Activated CD4-positive, alpha-beta T cell treated with anti-CD3 and anti-CD28 coated beads, Interleukin-10, Interleukin-2, amounts not matched to agents 100 ng/mL and 50 ng/mL, durations not matched to agents 16 hours and 8 hours (primary cell): ENCODE data around the gene TCEANC2.

Experiments used
- DNase-seq: peaks from one replicate; pipeline ENCODE4 v3.0.0-alpha.2; 2020

Gene TCEANC2

GRCh38 chr1:54138994-54139393, 85.6 kb downstream of the TCEANC2 start:
- DNase-seq: no peak

GRCh38 chr1:54139711-54140110, 86.3 kb downstream of the TCEANC2 start:
- DNase-seq: no peak

- no peak for DNase-seq
These were observed 88.9 kb downstream of the TCEANC2 start for GRCh38 chr1:54142146-54142900.

GRCh38 chr1:54144366-54144765, 91.0 kb downstream of the TCEANC2 start:
- DNase-seq: no peak

- DNase-seq: no peak
These were observed 96.3 kb downstream of the TCEANC2 start for GRCh38 chr1:54149734-54150133.

- DNase-seq: no peak
These were observed 97.6 kb downstream of the TCEANC2 start for GRCh38 chr1:54151013-54151412.

GRCh38 chr1:54152696-54153095, 99.3 kb downstream of the TCEANC2 start, which contains the start of gene CDCP2:
Gene CDCP2, minus strand, starts transcription at chr1:54153000. Its CDS starts 78 bp downstream, at chr1:54152922.
- no peak for DNase-seq

GRCh38 chr1:54153535-54154439, 100.4 kb downstream of the TCEANC2 start:
- DNase-seq: no peak
